ENCODE measurements around the gene FOLR1.

DNA sequence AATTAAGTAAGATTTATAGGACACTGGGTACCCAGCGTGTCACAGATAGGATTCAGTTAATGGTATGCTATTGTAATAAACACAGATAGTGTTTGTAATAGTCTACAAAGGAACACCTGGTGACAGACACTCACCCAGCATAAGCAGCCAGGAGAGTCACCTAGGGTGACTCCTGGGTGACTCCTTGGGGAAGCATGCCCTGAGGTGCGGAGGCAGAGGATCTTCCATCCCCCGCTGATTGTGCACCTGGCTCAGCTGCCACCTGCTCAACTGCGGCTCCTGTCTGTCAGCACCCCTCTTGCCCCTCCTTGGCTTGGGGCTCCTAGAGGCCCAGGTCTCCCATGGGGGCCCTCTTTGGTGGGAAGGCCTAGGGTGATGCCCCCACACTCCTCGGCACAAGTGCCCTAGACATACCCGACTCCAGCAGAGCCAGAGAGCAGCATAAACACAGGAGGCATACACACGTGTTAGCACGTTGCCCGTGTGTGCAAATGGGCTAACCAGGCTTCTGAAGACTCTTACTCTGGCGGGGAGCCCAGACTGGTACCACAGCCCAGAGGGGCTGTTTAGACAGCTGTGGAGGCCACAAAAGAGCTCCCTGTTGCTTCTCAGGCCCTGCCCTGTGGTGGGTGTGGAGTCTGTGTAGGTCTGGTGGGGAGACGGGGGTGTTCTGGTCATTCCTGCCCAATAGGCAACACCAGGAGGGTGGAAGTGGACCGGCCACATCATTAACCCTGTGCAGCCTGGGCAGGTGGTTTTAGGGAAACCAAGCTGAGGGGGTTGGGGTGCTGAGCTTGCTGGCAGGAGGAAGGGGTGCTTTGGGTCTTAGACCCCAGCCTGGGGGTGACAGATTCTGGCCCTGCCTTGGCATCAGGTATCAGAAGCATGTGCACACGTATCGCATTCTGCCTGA is 35.6 kb downstream of the FOLR1 start:
- TF ChIP-seq, protein P1, sequence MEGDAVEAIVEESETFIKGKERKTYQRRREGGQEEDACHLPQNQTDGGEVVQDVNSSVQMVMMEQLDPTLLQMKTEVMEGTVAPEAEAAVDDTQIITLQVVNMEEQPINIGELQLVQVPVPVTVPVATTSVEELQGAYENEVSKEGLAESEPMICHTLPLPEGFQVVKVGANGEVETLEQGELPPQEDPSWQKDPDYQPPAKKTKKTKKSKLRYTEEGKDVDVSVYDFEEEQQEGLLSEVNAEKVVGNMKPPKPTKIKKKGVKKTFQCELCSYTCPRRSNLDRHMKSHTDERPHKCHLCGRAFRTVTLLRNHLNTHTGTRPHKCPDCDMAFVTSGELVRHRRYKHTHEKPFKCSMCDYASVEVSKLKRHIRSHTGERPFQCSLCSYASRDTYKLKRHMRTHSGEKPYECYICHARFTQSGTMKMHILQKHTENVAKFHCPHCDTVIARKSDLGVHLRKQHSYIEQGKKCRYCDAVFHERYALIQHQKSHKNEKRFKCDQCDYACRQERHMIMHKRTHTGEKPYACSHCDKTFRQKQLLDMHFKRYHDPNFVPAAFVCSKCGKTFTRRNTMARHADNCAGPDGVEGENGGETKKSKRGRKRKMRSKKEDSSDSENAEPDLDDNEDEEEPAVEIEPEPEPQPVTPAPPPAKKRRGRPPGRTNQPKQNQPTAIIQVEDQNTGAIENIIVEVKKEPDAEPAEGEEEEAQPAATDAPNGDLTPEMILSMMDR (IDR thresholded peaks at IDR 0.05), result no peak
- no peak for TF ChIP-seq POLR2A (IDR thresholded peaks at IDR 0.05)
